ENCODE measurements around the gene USP11.

USP11 gene

DNA sequence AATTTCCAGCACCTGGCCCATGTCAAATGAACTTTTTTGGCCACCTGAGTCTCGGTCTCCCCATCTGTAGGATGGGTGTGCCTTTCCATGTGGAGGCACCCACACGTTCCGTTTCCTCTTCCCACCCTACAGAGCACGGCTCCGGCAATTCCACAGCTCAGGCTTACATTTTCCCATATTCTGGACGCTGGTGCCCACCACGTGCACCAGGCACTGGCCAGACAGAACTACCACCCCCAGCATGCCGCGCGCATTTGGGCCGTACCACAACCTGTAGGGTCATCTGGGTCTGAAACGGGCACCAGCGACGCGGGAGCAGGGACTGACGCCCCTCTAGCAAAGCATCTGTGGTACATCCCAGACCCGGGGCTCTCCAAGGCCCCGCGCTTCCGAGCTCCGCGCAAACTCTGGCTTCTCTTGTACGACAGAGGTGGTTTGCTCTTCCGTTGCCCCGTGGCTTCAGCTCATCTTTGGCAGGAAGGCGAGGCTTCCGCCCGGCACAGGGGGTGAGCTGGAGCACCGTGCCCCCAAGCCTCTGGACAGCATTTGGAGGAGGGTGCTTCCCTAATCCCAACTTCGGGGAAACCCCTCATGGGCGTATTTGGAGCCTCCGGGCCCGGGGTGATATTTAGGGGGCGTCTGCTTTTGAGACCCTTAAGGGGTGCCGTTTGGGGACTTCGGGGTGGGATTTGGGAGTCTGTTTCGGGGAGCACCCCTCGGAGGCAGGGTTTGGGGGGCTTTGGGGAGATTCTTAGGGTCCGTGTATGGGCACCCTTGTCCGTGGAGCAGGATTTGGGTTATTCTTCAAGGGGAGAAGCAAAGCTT, 42.2 kb upstream of the USP11 start:
- peak; percentile 88 for DNase-seq (ENCODE audit: extremely low spot score)
- POLR2A ChIA-PET, result interaction anchor here (0.7 to 1.4 kb wide), 3 partner anchors 27 to 46 kb away, joined by 3 to 4 read pairs (median 3); partner anchors contain the start of genes RBM10 and USP11
- CTCF ChIA-PET, result interaction anchor here (0.7 to 2.4 kb wide), 4 partner anchors 27 to 333 kb away, joined by 3 to 13 read pairs (median 9); partner anchors contain the start of gene RBM10
- TF ChIP-seq, protein P1, sequence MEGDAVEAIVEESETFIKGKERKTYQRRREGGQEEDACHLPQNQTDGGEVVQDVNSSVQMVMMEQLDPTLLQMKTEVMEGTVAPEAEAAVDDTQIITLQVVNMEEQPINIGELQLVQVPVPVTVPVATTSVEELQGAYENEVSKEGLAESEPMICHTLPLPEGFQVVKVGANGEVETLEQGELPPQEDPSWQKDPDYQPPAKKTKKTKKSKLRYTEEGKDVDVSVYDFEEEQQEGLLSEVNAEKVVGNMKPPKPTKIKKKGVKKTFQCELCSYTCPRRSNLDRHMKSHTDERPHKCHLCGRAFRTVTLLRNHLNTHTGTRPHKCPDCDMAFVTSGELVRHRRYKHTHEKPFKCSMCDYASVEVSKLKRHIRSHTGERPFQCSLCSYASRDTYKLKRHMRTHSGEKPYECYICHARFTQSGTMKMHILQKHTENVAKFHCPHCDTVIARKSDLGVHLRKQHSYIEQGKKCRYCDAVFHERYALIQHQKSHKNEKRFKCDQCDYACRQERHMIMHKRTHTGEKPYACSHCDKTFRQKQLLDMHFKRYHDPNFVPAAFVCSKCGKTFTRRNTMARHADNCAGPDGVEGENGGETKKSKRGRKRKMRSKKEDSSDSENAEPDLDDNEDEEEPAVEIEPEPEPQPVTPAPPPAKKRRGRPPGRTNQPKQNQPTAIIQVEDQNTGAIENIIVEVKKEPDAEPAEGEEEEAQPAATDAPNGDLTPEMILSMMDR (IDR thresholded peaks at IDR 0.05; ENCODE audit: control extremely low read depth, extremely low read depth, low read depth, missing control alignments), result no peak

DNA sequence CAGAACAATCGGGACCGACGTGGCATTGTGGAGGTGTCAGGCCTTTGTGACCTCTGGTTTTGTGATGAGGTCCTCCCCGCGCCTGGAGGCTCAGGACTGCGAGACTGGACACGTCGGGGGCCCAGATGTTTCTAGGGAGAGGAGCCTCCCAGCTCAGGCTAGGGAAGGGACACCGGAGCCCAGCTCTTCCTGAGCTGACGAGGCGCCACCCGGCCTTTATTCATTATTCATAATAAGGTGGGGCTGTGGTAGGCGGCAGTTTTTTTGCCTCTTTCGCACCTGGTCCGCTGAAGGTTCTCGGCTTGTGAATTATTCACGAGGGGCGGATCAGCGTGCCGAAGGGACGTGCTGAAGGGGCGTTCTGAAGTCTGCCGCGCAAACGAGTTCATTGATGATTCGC, 41.5 kb upstream of the USP11 start:
- CTCF ChIA-PET, result interaction anchor here (1.6 to 2.4 kb wide), 3 partner anchors 26 to 332 kb away, joined by 5 to 13 read pairs (median 13); no protein-coding TSS in a partner anchor
- POLR2A ChIA-PET, result interaction anchor here (0.9 to 1.4 kb wide), 2 partner anchors 26 to 42 kb away, joined by 3 read pairs; partner anchors contain the start of gene USP11
- TF ChIP-seq, protein P1 (IDR thresholded peaks at IDR 0.05; ENCODE audit: control extremely low read depth, extremely low read depth, low read depth, missing control alignments), result no peak
- peak; percentile 37 for DNase-seq (ENCODE audit: extremely low spot score)

DNA sequence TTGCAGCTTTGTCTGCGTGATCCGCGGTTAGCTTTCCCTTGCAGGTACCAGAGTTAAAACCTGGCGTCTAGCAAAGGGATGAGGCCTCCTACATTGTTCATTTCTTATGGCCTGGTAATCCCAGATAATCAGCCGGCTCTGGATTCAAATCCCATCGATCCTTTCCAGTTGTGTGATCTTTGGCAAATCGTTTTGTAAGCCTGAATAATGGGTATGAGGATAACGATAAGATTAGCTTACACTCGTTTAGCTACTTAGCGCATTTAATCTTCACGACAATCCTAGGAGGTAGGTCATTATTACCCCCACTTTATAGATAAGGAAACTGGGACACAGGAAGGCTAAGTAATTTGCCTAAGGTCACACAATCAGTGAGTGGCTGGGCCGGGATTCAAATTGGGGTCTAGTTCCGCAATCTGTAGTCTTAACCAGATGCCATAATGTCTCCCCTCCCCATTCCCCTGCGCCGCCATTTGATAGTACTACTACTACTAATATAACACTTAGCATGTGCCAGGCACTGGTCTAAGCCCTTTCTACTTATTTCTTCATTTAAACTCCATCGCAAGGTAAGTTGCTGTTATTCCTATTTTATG, 40.9 kb upstream of the USP11 start:
- POLR2A ChIA-PET, result interaction anchor here (0.9 kb wide), 1 partner anchor 26 kb away, joined by 3 read pairs; no protein-coding TSS in a partner anchor
- no peak for DNase-seq (ENCODE audit: extremely low spot score)
- TF ChIP-seq, protein P1 (IDR thresholded peaks at IDR 0.05; ENCODE audit: control extremely low read depth, extremely low read depth, low read depth, missing control alignments), result no peak
- CTCF ChIA-PET, result interaction anchor here (1.6 to 2.4 kb wide), 3 partner anchors 26 to 331 kb away, joined by 5 to 13 read pairs (median 13); no protein-coding TSS in a partner anchor

DNA sequence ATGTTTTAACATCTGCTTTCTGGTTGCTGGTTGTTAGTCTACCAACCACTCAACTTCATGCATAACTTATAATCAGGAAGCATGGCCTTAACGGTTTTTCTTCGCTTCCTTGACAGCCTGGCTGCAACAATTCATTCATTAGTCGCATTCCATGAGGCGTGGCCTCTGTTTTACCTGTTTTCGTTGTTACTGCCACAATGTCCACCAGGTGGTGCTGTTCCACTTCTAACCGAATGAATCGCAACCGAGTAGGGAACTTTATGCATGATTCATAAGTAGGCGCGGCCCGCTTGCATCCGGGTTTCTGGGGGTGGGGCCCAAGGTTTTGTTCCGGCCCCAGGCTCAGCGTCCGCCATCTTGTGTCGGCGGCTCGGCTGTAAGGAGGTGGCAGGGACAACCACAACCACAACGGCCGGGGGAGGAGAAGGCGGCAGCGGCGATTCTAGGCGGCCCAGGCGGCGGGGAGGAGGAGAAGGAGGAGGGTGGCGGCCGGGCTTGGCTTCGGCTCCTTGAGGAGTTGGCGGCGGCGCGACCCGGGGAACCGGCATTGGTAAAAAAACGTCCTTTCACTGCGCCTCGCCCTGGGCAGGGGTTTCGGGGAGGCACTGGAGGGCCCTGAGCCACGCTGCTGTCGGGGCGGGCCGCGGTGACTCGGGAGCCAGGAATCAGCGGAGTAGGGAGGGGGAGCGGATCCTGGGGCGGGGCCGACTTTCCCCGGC, 39.2 kb upstream of the USP11 start, which contains the start of gene UBA1:
TSS of gene UBA1 (plus strand) at position 355 of the 719 bp plus-strand sequence. CDS start 4,974 bp downstream, outside the sequence.
- TF ChIP-seq, protein P1 (IDR thresholded peaks at IDR 0.05; ENCODE audit: control extremely low read depth, extremely low read depth, low read depth, missing control alignments), result peak; percentile 51
- ChIA-PET CTCF (interaction anchor here (0.9 to 1.0 kb wide), 2 partner anchors 191 to 288 kb away, joined by 3 to 5 read pairs; no protein-coding TSS in a partner anchor), POLR2A (no interaction called here)

DNA sequence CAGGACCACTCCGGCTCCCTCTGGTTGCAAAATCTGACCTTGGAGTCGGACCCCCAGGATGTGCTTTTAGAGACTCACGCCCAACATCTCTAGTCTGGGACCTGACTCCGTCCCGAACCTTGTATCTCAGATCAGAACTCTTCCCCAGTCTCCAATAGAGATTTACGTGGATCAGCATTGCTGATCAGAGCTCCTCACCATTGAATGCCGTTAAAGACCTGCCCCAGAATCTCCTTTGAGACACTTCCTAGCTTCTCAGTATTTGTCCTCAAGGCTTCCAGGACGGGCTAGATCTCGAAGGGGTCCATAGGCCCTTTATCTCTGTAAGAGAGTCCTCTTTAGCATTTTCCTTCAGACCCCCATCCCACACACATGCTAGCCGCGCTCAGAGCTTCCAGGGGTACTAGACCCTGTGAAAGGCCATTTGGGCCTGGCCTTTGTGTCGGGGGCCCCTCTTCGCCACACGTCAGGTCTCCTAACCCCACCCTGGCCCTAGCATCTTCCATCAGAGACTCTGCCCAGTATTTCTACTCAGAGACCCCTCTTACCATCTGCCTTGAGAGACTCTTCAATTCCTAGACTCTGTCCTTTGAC, 38.5 kb upstream of the USP11 start:
- CTCF ChIA-PET, result no interaction called here
- POLR2A ChIA-PET, result no interaction called here
- TF ChIP-seq, protein P1 (IDR thresholded peaks at IDR 0.05; ENCODE audit: control extremely low read depth, extremely low read depth, low read depth, missing control alignments), result no peak
- DNase-seq (ENCODE audit: extremely low spot score), result no peak

More for the DNA sequence above, 39.2 kb upstream of the USP11 start, which contains the start of gene UBA1:
- peak; percentile 92 for DNase-seq (ENCODE audit: extremely low spot score)
